K562 (cell line): Measurements from ENCODE around the gene TLCD4. TPM values are rescaled to one million over a fixed set of nuclear protein-coding genes. Genes with fewer than 3 reads are reported as not detected.

Experiments
- SAFB2 ChIP-seq: fragments of 200-400 bp; formaldehyde crosslinking; IDR thresholded peaks from 2 replicates; pipeline ENCODE4 v1.6.1; 2018; ENCODE audit warnings: borderline replicate concordance, low read length, low read depth, moderate library complexity; ENCODE audit not compliant: severe bottlenecking
- SPI1 ChIP-seq: IDR thresholded peaks from 2 replicates; pipeline ENCODE4 v1.6.1; 2011; ENCODE audit warnings: low read depth, low read length, control low read depth, borderline replicate concordance
- SRSF3 ChIP-seq: fragments of 200-400 bp; formaldehyde crosslinking; IDR thresholded peaks from 2 replicates; pipeline ENCODE4 v1.6.1; 2016; ENCODE audit warnings: mild to moderate bottlenecking, low read length, moderate library complexity; ENCODE audit not compliant: insufficient read depth
- TEAD2 ChIP-seq: fragments of 450-650 bp; IDR thresholded peaks from 2 replicates; pipeline ENCODE4 v1.6.1; 2016; ENCODE audit warnings: missing genetic modification characterization, control low read depth, missing compliant biosample characterization
- ZNF217 ChIP-seq: sonication (generic); formaldehyde crosslinking; IDR thresholded peaks from 2 replicates; pipeline ENCODE4 v1.8.0; 2022; ENCODE audit warnings: mild to moderate bottlenecking, missing genetic modification reagents
- ZZZ3 ChIP-seq: fragments of 450-650 bp; IDR thresholded peaks from 2 replicates; pipeline ENCODE4 v1.6.1; 2016; ENCODE audit warnings: antibody characterized with exemption, mild to moderate bottlenecking, moderate library complexity
- polyA plus RNA-seq, 8 experiments: library from polyadenylated mRNA; depleted of rRNA in 4 of 8; stranded (reverse) in 5 of 8; unstranded in 3 of 8; fragments of >200 nt; fragmentation: Nextera tagmentation in 2 of 8; fragmentation: Illumina TruSeq in 1 of 8; extraction: Ambion mirVana in 2 of 8; extraction: Trizol in 1 of 8; gene quantifications; 2 replicates each; pipeline versions ENCODE4 v1.2.1 to v1.2.3, GENCODE V29; 2011 to 2014; ENCODE audit warnings: inconsistent platforms in 1 of 8, missing spikeins in 1 of 8
- total RNA-seq, 7 experiments: library from RNA; depleted of rRNA in 6 of 7; stranded (reverse); fragments of >200 nt in 6 of 7; fragmentation: Illumina TruSeq in 2 of 7; extraction: Trizol in 2 of 7; gene quantifications; 2 replicates each; pipeline versions ENCODE4 v1.2.1 to v1.2.3, GENCODE V29; 2011 to 2021; ENCODE audit warnings: low replicate concordance in 1 of 7
- TF ChIP-seq, protein P1 (sequence below): fragments of 450-650 bp; formaldehyde crosslinking; IDR thresholded peaks from 2 replicates; pipeline ENCODE4 v1.4.0; 2022; ENCODE audit warnings: mild to moderate bottlenecking, moderate library complexity
- TF ChIP-seq, protein P2 (sequence below): fragments of 200-800 bp; sonication (Bioruptor generic); IDR thresholded peaks from 2 replicates; pipeline ENCODE4 v1.6.1; 2017; ENCODE audit warnings: missing genetic modification characterization, missing compliant biosample characterization
- TF ChIP-seq, protein P3 (sequence below): fragments of 450-650 bp; formaldehyde crosslinking; conservative IDR thresholded peaks from 2 replicates; pipeline ENCODE4 v1.4.0; 2022; ENCODE audit warnings: mild to moderate bottlenecking, missing genetic modification characterization
- TF ChIP-seq, protein P4 (sequence below), 2 experiments: IDR thresholded peaks; 2 replicates each; pipeline ENCODE4 v1.6.1; 2012; ENCODE audit warnings: improper control_type of control experiment in 2 of 2, low read depth in 2 of 2, low read length in 2 of 2, borderline replicate concordance in 1 of 2
- TF ChIP-seq, protein P5 (sequence below): fragments of 250-450 bp; sonication (Bioruptor Pico); IDR thresholded peaks from 2 replicates; pipeline ENCODE4 v1.4.0; 2020; ENCODE audit warnings: mild to moderate bottlenecking, moderate library complexity
- TF ChIP-seq, protein P6 (sequence below): fragments of 250-450 bp; sonication (Bioruptor Pico); IDR thresholded peaks from 2 replicates; pipeline ENCODE4 v1.8.0; 2022; ENCODE audit warnings: moderate library complexity, mild to moderate bottlenecking, inconsistent platforms

The TLCD4 gene
- total and polyA plus RNA-seq, 9 of the 15 experiments (the other 6 are each of a cell fraction or from before 2014, with no cell fraction given), result 3.5 to 19.8 (median 7.6) TPM

DNA sequence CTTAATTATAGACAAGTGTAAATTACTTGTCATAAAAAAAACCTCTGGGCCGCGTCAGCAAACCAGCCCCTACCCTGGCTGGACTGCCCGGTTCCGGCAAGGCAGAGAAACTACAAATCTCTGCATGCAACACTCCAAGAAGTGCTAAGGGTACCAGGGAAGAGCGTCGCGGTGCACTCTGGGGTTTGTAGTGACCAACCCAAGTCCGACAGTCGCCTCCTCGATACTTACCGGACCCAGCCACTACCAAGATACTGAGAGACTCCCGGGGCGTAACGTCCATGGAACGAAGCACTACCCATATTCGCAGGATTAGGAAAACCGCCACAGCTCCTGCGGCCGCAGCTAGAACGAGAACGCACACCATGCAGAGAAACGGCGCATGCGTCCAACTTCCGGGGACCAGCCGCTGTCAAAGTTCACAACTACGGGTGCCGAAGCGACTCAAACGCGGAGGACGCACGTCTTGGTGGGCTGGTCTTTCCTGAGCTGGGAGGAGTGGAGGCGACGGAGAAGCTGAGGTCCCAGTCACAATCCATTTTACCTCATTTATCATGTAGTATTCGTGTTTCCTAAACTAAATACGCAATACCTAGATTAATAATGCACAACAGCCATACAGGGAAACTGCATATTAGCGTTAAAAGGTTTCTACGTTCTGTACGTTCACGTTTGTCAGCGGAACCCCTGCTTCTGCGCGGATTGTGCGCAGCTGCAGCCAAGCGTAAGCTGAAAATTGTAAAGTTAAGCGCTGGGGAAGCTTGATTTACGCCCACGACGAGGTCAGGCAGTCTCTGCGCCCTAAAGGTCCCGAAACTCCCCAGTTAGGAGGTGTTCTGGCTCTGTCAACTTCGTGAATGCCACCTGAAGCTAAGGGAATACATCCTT lies 44.4 kb upstream of the TLCD4 start, which contains the start of gene ALG14 (continued):
- TF ChIP-seq, protein P1, sequence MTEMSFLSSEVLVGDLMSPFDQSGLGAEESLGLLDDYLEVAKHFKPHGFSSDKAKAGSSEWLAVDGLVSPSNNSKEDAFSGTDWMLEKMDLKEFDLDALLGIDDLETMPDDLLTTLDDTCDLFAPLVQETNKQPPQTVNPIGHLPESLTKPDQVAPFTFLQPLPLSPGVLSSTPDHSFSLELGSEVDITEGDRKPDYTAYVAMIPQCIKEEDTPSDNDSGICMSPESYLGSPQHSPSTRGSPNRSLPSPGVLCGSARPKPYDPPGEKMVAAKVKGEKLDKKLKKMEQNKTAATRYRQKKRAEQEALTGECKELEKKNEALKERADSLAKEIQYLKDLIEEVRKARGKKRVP (CRISPR knock-in tag), result no peak
- no peak for TF ChIP-seq ZZZ3
- TF ChIP-seq, protein P2, sequence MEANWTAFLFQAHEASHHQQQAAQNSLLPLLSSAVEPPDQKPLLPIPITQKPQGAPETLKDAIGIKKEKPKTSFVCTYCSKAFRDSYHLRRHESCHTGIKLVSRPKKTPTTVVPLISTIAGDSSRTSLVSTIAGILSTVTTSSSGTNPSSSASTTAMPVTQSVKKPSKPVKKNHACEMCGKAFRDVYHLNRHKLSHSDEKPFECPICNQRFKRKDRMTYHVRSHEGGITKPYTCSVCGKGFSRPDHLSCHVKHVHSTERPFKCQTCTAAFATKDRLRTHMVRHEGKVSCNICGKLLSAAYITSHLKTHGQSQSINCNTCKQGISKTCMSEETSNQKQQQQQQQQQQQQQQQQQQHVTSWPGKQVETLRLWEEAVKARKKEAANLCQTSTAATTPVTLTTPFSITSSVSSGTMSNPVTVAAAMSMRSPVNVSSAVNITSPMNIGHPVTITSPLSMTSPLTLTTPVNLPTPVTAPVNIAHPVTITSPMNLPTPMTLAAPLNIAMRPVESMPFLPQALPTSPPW (CRISPR knock-in tag), result no peak
- TF ChIP-seq, protein P3, sequence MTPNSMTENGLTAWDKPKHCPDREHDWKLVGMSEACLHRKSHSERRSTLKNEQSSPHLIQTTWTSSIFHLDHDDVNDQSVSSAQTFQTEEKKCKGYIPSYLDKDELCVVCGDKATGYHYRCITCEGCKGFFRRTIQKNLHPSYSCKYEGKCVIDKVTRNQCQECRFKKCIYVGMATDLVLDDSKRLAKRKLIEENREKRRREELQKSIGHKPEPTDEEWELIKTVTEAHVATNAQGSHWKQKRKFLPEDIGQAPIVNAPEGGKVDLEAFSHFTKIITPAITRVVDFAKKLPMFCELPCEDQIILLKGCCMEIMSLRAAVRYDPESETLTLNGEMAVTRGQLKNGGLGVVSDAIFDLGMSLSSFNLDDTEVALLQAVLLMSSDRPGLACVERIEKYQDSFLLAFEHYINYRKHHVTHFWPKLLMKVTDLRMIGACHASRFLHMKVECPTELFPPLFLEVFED (CRISPR knock-in tag), result peak; percentile 48; the same call in 1 of the 2 replicates
- no peak for TF ChIP-seq TEAD2 (tag)
- no peak for TF ChIP-seq SPI1
- TF ChIP-seq, protein P4, sequence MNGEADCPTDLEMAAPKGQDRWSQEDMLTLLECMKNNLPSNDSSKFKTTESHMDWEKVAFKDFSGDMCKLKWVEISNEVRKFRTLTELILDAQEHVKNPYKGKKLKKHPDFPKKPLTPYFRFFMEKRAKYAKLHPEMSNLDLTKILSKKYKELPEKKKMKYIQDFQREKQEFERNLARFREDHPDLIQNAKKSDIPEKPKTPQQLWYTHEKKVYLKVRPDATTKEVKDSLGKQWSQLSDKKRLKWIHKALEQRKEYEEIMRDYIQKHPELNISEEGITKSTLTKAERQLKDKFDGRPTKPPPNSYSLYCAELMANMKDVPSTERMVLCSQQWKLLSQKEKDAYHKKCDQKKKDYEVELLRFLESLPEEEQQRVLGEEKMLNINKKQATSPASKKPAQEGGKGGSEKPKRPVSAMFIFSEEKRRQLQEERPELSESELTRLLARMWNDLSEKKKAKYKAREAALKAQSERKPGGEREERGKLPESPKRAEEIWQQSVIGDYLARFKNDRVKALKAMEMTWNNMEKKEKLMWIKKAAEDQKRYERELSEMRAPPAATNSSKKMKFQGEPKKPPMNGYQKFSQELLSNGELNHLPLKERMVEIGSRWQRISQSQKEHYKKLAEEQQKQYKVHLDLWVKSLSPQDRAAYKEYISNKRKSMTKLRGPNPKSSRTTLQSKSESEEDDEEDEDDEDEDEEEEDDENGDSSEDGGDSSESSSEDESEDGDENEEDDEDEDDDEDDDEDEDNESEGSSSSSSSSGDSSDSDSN (IDR thresholded peaks at IDR 0.05; ENCODE audit: borderline replicate concordance in 1 of 2, low read depth in 2 of 2, low read length in 2 of 2), result no peak
- no peak for TF ChIP-seq ZNF217 (CRISPR knock-in tag)
- no peak for TF ChIP-seq SRSF3
- no peak for TF ChIP-seq SAFB2
- TF ChIP-seq, protein P5, sequence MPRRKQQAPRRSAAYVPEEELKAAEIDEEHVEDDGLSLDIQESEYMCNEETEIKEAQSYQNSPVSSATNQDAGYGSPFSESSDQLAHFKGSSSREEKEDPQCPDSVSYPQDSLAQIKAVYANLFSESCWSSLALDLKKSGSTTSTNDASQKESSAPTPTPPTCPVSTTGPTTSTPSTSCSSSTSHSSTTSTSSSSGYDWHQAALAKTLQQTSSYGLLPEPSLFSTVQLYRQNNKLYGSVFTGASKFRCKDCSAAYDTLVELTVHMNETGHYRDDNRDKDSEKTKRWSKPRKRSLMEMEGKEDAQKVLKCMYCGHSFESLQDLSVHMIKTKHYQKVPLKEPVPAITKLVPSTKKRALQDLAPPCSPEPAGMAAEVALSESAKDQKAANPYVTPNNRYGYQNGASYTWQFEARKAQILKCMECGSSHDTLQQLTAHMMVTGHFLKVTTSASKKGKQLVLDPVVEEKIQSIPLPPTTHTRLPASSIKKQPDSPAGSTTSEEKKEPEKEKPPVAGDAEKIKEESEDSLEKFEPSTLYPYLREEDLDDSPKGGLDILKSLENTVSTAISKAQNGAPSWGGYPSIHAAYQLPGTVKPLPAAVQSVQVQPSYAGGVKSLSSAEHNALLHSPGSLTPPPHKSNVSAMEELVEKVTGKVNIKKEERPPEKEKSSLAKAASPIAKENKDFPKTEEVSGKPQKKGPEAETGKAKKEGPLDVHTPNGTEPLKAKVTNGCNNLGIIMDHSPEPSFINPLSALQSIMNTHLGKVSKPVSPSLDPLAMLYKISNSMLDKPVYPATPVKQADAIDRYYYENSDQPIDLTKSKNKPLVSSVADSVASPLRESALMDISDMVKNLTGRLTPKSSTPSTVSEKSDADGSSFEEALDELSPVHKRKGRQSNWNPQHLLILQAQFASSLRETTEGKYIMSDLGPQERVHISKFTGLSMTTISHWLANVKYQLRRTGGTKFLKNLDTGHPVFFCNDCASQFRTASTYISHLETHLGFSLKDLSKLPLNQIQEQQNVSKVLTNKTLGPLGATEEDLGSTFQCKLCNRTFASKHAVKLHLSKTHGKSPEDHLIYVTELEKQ (CRISPR knock-in tag), result no peak
- TF ChIP-seq, protein P6, sequence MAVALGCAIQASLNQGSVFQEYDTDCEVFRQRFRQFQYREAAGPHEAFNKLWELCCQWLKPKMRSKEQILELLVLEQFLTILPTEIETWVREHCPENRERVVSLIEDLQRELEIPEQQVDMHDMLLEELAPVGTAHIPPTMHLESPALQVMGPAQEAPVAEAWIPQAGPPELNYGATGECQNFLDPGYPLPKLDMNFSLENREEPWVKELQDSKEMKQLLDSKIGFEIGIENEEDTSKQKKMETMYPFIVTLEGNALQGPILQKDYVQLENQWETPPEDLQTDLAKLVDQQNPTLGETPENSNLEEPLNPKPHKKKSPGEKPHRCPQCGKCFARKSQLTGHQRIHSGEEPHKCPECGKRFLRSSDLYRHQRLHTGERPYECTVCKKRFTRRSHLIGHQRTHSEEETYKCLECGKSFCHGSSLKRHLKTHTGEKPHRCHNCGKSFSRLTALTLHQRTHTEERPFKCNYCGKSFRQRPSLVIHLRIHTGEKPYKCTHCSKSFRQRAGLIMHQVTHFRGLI (CRISPR knock-in tag), result no peak
